LNCaP clone FGC (cell line): Measurements from ENCODE around the gene SMAD9.

ENCODE experiments used
- DNase-seq: peaks from one replicate; pipeline ENCODE4 v3.0.0-alpha.2; 2011; ENCODE audit warnings: low read depth
- H3K4me3 ChIP-seq: 2 replicates; pipeline ENCODE4 v1.5.1; 2011; ENCODE audit warnings: mild to moderate bottlenecking, low read depth, low read length, control low read depth
- TF ChIP-seq, protein P1 (sequence below): IDR thresholded peaks from 2 replicates; pipeline ENCODE4 v1.5.1; 2012; ENCODE audit warnings: mild to moderate bottlenecking; ENCODE audit not compliant: control insufficient read depth, insufficient read depth; ENCODE audit errors: extremely low read depth

SMAD9 gene

DNA sequence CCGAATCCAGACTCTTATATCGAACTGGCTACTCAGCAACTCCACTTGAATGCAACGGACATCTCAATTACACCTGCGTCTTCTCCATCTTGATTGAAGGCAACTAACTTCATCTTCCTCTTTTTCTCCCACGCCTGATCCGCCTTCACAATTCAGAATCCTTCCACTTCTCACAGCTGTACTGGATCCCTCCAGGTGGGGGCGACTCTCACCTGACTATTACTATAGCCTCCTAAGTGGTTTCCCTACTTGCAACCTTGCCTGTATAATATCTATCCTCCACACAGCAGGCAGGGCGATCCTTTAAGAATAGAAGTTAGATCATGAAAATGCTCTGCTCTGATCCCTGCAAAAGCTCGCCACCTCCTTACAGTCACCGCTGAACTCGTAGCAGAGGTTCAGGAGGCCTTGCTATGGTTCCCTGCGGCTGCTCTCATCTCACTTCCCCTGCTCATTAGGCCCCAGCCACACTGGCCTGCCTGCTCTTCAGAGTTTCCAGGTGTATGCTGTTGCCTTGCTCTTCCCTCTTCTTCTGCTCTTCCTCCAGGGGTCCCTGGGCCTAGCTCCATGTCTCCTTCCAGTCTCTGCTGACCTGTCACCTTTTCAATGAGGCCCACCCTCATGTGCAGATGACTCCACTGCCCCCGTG is 69.1 kb downstream of the SMAD9 start:
- H3K4me3 ChIP-seq, result no peak overlapping the region
- TF ChIP-seq, protein P1, sequence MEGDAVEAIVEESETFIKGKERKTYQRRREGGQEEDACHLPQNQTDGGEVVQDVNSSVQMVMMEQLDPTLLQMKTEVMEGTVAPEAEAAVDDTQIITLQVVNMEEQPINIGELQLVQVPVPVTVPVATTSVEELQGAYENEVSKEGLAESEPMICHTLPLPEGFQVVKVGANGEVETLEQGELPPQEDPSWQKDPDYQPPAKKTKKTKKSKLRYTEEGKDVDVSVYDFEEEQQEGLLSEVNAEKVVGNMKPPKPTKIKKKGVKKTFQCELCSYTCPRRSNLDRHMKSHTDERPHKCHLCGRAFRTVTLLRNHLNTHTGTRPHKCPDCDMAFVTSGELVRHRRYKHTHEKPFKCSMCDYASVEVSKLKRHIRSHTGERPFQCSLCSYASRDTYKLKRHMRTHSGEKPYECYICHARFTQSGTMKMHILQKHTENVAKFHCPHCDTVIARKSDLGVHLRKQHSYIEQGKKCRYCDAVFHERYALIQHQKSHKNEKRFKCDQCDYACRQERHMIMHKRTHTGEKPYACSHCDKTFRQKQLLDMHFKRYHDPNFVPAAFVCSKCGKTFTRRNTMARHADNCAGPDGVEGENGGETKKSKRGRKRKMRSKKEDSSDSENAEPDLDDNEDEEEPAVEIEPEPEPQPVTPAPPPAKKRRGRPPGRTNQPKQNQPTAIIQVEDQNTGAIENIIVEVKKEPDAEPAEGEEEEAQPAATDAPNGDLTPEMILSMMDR, result no peak
- no peak for DNase-seq

DNA sequence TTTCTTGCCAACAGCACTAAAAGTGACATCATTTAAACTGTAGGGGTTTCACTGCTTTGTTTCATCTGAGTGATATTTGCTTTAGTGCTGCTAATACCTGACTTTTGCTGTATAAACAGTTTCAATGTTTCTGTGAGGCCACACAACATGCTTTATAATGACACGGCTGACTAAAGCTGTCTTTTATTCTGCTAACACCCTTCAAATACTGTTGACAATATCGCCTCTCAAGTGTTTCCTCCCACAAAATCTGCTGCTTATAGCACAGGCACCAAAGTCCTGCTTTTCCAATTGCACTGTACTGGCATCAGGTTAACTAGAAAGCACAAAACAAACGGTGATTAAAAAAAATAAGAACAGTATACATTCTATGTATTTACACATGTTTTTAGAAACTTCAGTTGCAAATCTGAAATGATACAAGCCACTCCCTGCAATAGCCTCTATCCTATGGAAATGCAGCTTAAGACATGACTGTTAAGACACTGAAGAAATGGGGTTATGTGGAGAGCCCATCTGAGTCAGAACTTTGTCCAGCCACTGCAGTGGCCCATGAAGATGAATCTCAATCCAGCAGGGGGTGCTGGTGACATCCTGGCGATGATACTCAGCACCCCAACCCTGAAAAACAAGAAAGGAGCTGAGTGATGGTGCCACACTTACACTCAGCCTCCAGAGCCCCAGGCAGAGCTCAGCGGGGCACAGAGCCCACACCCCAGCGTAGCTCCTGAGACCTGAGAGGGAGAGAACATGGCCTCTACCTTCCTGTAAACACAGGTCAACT is 71.6 kb downstream of the SMAD9 start:
- TF ChIP-seq, protein P1, result peak; percentile 32; the same call in 1 of the 2 replicates
- no peak overlapping the region for H3K4me3 ChIP-seq
- DNase-seq, result no peak

DNA sequence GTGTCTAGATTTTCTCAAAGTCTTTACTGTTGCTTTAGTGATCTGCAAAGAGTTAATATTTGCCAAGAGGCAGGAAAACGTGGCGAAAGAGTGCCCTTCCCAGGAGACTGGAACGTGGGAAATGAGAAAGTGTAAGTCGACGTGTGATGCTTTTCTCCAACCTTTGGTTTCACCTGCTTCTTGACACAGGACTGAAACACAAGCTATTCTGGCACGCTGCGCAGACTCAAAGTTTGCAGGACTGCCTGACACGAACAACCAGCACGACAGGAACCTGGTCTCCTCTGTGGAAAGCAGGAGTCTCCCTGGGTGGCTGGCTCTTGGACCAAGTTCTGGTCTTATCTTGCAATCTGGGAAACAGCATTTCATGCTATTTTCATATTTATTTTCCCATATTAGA is 72.4 kb downstream of the SMAD9 start:
- no peak for DNase-seq
- TF ChIP-seq, protein P1, result no peak
- H3K4me3 ChIP-seq, result no peak overlapping the region

DNA sequence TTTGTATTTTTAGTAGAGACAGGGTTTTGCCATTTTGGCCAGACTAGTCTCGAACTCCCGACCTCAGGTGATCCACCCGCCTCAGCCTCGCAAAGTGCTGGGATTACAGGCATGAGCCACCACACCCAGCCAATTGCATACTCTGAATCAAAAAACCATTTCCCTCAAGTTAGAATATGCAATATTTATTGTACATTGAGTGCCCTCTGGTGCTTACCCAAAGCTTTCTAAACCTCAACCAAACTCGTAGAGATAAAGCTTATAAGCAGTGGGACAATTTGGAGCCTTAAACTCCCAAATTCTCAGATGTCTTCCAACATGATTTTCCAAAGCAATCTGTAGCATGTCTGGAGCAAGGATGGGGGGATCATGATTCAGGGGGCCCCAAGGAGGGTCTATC is 78.6 kb downstream of the SMAD9 start:
- no peak overlapping the region for H3K4me3 ChIP-seq
- TF ChIP-seq, protein P1, result 0 out of 2 replicates have a peak, but pooled peaks have one; percentile 7
- no peak for DNase-seq

DNA sequence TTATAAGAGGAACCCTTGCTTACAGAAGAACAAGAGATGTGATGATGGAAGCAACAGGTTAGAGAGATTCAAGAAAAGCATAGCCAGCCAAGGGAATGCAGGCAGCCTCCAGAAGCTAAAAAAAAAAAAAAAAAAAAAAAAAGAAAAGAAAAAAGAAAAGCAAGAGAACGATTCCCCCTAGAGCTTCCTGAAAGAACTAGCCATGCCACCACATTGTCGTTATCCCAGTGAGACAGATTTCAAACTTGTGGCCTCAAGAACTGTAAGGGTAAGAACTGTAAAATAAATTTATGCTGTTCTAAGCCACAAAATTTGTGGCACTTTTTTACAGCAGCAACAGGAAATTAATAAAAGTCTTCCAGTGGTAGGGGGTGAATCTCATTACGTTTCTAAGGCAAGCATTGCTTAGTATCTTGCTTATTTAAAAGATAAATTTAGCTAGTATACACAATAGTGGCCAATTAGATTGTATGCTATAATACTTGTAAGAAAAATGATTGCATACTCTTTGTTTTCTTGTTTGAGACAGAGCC is 79.3 kb downstream of the SMAD9 start:
- TF ChIP-seq, protein P1, result no peak
- H3K4me3 ChIP-seq, result no peak overlapping the region
- DNase-seq, result no peak

DNA sequence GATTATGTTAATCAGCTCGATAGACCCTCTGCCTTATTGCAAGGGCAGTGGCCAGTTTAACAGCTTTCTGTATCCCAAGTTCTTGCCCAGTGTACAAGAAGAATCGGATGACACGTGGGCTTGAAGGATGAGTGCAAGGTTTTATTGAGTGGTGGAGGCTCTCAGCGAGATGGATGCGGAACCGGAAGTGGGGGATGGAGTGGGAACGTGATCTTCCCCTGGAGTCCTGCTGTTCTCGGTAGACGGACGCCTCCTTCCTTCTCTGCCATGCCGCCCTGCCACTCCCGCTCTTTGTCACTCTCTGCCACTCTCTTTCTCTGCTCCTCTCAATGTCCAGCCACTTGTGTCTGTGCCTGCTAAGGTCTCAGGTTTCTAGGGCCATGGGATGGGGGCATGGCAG is 80.1 kb downstream of the SMAD9 start:
- TF ChIP-seq, protein P1, result no peak
- H3K4me3 ChIP-seq, result no peak overlapping the region
- no peak for DNase-seq

DNA sequence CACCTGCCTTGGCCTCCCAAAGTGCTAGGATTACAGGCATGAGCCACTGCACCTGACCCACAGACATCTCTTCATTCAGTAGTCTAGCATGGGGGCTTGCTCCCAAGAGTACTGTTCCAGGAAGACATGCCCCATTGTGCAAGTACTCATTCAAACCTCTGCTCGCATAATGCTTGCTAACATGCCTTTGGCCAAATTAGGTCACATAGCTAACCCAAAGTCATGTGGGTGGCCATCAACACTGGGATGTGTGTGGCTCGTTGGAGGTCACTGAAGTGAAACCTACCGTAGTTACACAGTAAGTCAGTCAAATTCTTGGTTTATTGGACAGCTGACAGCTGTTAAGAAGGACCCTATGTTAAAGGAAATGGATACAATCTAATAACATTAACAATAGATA is 80.8 kb downstream of the SMAD9 start:
- H3K4me3 ChIP-seq, result no peak overlapping the region
- DNase-seq, result no peak
- TF ChIP-seq, protein P1, result no peak
